ENCODE results near the gene KLF16. TPM values are rescaled to one million over a fixed set of nuclear protein-coding genes. Genes with fewer than 3 reads are reported as not detected.

Gene KLF16
- total and polyA plus RNA-seq, 9 of the 15 experiments (the other 6 are each of a cell fraction or from before 2014, with no cell fraction given), result 0.04 to 60.4 (median 6.8) TPM

DNA sequence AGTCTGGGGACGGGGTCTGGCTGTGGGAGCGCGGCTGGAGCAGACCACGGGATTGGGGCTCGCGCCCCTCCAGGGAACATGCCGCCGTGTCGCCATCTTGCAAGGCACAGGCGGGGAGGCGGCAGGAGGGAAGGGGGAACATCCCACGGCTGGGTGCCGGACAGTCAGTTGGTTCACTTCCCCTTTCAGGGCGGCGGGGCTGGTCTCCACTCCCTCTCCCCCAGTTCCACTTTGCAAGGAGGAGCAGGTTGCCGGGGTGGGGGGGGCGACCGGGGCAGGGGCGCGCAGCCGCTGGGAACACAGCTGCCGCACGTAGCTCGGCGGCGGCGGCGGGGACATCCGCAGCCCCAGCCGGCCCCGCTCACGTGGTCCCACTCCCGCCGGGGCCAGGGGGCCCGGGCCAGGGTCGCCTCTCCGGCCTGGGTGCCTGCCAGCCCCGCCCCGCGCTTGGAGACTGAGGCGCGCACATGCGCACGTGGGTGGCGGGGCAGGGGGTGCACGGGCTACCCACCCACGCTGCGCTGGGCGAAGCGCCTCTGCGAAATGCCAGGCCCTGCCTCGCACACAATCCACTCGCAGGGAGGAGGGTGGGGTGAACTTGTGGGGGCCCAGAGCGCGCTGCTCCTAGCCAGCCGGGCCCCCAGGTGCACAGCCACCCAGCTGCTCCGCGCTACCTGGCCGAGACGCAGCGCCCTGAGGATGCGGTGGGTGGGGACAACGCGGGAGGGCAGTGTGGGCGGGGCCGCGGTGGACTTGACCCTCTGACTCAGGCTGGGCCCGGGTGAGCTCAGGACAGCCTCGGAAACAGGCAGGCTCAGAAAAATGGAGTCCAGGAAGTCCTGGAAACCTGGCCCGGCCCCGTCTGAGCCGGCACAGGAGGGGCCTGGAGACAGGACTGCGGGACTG, 6.4 kb downstream of the KLF16 start (continued):
- TF ChIP-seq RNF219 (CRISPR knock-in tag; IDR thresholded peaks at IDR 0.05) (no peak), BCL6 (CRISPR knock-in tag; IDR thresholded peaks at IDR 0.05) (no peak), ZNF507 (tag; conservative IDR thresholded peaks at IDR 0.05) (no peak), ETV1 (tag; conservative IDR thresholded peaks at IDR 0.05; ENCODE audit: low read depth) (peak; percentile 35; the same call in 1 of the 2 replicates), NRF1 (conservative IDR thresholded peaks at IDR 0.05 in 1 of 2, IDR thresholded peaks at IDR 0.05 in 1 of 2) (peak; percentile 92 to 93), PHF21A (IDR thresholded peaks at IDR 0.05; ENCODE audit: borderline replicate concordance, low read depth) (no peak), ZNF79 (CRISPR knock-in tag; IDR thresholded peaks at IDR 0.05; ENCODE audit: low read depth) (no peak)
- TF ChIP-seq, protein P1, sequence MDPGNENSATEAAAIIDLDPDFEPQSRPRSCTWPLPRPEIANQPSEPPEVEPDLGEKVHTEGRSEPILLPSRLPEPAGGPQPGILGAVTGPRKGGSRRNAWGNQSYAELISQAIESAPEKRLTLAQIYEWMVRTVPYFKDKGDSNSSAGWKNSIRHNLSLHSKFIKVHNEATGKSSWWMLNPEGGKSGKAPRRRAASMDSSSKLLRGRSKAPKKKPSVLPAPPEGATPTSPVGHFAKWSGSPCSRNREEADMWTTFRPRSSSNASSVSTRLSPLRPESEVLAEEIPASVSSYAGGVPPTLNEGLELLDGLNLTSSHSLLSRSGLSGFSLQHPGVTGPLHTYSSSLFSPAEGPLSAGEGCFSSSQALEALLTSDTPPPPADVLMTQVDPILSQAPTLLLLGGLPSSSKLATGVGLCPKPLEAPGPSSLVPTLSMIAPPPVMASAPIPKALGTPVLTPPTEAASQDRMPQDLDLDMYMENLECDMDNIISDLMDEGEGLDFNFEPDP (CRISPR knock-in tag; IDR thresholded peaks at IDR 0.05), result no peak
- TF ChIP-seq, protein P2, sequence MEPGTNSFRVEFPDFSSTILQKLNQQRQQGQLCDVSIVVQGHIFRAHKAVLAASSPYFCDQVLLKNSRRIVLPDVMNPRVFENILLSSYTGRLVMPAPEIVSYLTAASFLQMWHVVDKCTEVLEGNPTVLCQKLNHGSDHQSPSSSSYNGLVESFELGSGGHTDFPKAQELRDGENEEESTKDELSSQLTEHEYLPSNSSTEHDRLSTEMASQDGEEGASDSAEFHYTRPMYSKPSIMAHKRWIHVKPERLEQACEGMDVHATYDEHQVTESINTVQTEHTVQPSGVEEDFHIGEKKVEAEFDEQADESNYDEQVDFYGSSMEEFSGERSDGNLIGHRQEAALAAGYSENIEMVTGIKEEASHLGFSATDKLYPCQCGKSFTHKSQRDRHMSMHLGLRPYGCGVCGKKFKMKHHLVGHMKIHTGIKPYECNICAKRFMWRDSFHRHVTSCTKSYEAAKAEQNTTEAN (CRISPR knock-in tag; IDR thresholded peaks at IDR 0.05), result no peak
- TF ChIP-seq, protein P3, sequence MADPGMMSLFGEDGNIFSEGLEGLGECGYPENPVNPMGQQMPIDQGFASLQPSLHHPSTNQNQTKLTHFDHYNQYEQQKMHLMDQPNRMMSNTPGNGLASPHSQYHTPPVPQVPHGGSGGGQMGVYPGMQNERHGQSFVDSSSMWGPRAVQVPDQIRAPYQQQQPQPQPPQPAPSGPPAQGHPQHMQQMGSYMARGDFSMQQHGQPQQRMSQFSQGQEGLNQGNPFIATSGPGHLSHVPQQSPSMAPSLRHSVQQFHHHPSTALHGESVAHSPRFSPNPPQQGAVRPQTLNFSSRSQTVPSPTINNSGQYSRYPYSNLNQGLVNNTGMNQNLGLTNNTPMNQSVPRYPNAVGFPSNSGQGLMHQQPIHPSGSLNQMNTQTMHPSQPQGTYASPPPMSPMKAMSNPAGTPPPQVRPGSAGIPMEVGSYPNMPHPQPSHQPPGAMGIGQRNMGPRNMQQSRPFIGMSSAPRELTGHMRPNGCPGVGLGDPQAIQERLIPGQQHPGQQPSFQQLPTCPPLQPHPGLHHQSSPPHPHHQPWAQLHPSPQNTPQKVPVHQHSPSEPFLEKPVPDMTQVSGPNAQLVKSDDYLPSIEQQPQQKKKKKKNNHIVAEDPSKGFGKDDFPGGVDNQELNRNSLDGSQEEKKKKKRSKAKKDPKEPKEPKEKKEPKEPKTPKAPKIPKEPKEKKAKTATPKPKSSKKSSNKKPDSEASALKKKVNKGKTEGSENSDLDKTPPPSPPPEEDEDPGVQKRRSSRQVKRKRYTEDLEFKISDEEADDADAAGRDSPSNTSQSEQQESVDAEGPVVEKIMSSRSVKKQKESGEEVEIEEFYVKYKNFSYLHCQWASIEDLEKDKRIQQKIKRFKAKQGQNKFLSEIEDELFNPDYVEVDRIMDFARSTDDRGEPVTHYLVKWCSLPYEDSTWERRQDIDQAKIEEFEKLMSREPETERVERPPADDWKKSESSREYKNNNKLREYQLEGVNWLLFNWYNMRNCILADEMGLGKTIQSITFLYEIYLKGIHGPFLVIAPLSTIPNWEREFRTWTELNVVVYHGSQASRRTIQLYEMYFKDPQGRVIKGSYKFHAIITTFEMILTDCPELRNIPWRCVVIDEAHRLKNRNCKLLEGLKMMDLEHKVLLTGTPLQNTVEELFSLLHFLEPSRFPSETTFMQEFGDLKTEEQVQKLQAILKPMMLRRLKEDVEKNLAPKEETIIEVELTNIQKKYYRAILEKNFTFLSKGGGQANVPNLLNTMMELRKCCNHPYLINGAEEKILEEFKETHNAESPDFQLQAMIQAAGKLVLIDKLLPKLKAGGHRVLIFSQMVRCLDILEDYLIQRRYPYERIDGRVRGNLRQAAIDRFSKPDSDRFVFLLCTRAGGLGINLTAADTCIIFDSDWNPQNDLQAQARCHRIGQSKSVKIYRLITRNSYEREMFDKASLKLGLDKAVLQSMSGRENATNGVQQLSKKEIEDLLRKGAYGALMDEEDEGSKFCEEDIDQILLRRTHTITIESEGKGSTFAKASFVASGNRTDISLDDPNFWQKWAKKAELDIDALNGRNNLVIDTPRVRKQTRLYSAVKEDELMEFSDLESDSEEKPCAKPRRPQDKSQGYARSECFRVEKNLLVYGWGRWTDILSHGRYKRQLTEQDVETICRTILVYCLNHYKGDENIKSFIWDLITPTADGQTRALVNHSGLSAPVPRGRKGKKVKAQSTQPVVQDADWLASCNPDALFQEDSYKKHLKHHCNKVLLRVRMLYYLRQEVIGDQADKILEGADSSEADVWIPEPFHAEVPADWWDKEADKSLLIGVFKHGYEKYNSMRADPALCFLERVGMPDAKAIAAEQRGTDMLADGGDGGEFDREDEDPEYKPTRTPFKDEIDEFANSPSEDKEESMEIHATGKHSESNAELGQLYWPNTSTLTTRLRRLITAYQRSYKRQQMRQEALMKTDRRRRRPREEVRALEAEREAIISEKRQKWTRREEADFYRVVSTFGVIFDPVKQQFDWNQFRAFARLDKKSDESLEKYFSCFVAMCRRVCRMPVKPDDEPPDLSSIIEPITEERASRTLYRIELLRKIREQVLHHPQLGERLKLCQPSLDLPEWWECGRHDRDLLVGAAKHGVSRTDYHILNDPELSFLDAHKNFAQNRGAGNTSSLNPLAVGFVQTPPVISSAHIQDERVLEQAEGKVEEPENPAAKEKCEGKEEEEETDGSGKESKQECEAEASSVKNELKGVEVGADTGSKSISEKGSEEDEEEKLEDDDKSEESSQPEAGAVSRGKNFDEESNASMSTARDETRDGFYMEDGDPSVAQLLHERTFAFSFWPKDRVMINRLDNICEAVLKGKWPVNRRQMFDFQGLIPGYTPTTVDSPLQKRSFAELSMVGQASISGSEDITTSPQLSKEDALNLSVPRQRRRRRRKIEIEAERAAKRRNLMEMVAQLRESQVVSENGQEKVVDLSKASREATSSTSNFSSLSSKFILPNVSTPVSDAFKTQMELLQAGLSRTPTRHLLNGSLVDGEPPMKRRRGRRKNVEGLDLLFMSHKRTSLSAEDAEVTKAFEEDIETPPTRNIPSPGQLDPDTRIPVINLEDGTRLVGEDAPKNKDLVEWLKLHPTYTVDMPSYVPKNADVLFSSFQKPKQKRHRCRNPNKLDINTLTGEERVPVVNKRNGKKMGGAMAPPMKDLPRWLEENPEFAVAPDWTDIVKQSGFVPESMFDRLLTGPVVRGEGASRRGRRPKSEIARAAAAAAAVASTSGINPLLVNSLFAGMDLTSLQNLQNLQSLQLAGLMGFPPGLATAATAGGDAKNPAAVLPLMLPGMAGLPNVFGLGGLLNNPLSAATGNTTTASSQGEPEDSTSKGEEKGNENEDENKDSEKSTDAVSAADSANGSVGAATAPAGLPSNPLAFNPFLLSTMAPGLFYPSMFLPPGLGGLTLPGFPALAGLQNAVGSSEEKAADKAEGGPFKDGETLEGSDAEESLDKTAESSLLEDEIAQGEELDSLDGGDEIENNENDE (IDR thresholded peaks at IDR 0.05; ENCODE audit: low read depth, low read length), result no peak
